Activated naive CD8-positive, alpha-beta T cell treated with anti-CD3 and anti-CD28 coated beads, Interleukin-2, amount 10 ng/mL, durations not matched to agents 7 days and 5 days (primary cell): Measurements from ENCODE around the gene CCS. TPM values are rescaled to one million over a fixed set of nuclear protein-coding genes. Genes with fewer than 3 reads are reported as not detected.
"Not testable (repeated sequence)": the region's sequence is repeated elsewhere in the genome, so short reads cannot be mapped to it uniquely, and the experiment has no call there.

Experiments used
- ATAC-seq: fragments of 150-1000 bp; cut with Tn5 transposase; one replicate; pipeline ENCODE4 v1.10.0; 2021; ENCODE audit warnings: low read depth, moderate library complexity
- POLR2A ChIA-PET: fragments of 350-600 bp; sonication (Branson Sonifier 250); formaldehyde crosslinking; loops from one replicate; lab custom pipeline; 2021; ENCODE audit warnings: antibody characterized with exemption; lab: Charles Lee
- DNase-seq: peaks from one replicate; pipeline ENCODE4 v3.0.0; 2021
- H3K27ac Mint-ChIP-seq: one replicate; pipeline ENCODE4 v1.8.0; 2022; ENCODE audit warnings: mild to moderate bottlenecking, mixed read lengths
- H3K27me3 Mint-ChIP-seq: one replicate; pipeline ENCODE4 v1.8.0; 2022; ENCODE audit warnings: mild to moderate bottlenecking, moderate library complexity, mixed read lengths
- H3K36me3 Mint-ChIP-seq: one replicate; pipeline ENCODE4 v1.8.0; 2021; ENCODE audit warnings: mild to moderate bottlenecking, mixed read lengths
- H3K4me1 Mint-ChIP-seq: one replicate; pipeline ENCODE4 v1.8.0; 2021; ENCODE audit warnings: mixed read lengths
- H3K4me3 Mint-ChIP-seq: one replicate; pipeline ENCODE4 v1.8.0; 2022; ENCODE audit warnings: mild to moderate bottlenecking, moderate library complexity, mixed read lengths
- H3K9me3 Mint-ChIP-seq: one replicate; pipeline ENCODE4 v1.8.0; 2021; ENCODE audit warnings: mixed read lengths
- total RNA-seq, 2 experiments: library from RNA; stranded (reverse); gene quantifications; one replicate each; pipeline ENCODE4 v1.2.3, GENCODE V29; 2021

Gene CCS, protein sequence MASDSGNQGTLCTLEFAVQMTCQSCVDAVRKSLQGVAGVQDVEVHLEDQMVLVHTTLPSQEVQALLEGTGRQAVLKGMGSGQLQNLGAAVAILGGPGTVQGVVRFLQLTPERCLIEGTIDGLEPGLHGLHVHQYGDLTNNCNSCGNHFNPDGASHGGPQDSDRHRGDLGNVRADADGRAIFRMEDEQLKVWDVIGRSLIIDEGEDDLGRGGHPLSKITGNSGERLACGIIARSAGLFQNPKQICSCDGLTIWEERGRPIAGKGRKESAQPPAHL
- total RNA-seq, result 10 to 100 TPM; 46.6 to 47.5 TPM

DNA sequence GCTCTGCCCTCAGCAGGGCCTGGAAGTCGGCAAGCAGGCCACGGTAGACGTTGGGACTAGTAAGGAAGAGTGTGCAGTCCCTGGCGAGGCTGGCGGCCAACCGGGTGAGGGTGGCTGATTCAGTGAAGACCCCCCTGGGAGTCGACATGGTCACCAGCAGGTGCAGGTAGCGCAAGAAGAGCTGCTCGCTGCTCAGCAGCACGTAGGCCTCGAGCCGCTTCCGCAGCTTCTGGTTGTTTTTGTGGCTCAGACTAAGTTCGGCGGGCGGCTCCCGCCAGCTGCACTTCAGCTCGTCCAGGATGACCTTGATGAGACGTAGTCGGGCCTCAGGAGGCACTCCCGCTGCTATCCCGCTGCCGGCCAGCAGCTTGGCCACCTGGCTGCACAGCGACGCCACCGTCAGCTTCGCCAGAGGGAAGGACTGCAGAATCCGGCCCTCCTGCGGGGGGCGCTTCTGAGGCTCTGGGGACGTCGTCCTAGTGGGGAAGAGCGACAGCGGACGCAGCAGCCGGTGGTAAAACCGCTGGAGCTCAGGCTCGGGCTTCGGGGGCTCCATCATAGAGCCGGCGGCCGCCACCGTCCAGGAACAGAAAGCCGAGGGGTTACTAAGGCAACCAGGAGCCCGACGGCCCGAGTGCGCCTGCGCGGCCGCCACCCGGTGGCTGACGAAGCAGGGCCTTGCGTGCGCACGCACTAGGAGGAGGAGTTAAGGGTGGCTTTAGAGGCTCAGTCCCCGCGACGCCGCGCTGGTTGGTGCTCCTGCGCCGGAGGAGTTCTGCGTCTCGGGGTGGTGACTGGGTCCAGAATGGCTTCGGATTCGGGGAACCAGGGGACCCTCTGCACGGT, at the start of gene CCS, which contains the start of gene CCDC87:
Gene CCS (plus strand): TSS at position 729 of the 846 bp plus-strand sequence. CDS start 77 bp downstream, at position 806.
Gene CCDC87 (minus strand): TSS at position 607 of the 846 bp plus-strand sequence. CDS start 48 bp downstream, at position 559.
- POLR2A ChIA-PET, result interaction anchor here (0.9 to 4.7 kb wide), 6 partner anchors 14 to 263 kb away, joined by 3 to 62 read pairs (median 3); partner anchors contain the start of genes RBM14 and RBM4B
- Mint-ChIP-seq H3K4me3 (peak within 1 kb of the TSS; percentile 97), H3K9me3 (no peaks in the 10 kb centered on the region), H3K27ac (peak within 1 kb of the TSS; percentile 96), H3K27me3 (peaks cover 3% of the 10 kb centered on the region), H3K36me3 (peaks cover 2% of the 10 kb centered on the region), H3K4me1 (peaks cover 24% of the 10 kb centered on the region)
- ATAC-seq (peak; percentile 97), DNase-seq (peak; percentile 99)

DNA sequence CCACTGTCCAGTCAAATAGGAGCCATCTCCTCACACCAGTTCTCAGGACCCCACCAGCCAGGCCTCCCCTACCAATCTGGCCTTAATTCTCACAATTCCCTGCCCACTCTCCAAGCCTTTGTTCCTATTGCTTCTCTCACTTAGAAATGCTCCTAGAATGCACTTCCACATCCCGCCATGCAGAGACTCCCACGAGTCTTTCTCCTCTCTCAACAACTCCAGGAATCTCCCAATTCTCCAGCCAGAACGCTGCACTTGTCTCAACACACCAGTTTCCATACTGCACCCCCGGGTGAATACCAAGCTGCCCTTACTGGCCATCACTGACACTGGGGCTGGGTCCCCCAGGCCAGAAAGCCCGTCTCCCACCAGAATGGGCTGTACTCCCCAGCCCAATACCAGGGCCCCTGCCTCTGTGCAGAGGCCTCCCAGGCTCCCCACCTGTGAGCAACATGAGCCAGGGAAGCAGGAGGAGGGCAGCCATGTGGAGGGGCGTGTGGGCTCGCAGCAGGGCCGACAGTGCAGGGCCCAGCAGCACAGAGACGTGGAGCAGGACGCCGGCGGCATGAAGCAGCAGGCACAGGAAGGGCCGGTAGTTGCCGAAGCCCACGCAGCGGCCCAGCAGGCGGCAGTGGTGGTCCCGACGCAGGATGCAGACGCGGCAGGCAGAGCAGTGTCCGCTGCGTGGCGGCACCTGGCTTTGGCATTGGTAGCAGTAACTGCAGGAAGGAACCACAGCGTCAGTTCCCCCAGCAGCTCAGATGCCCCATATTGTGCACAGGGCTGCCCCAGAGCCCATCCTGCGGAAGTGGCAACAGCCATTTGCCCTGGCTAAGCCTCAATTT, 49.5 kb upstream of the CCS start:
- peaks cover 25% of the 10 kb centered on the region for H3K4me1 Mint-ChIP-seq
- no peaks in the 10 kb centered on the region for H3K9me3 Mint-ChIP-seq
- peak overlapping the region; percentile 73 for H3K4me3 Mint-ChIP-seq
- ATAC-seq (peak; percentile 77), DNase-seq (peak; percentile 76)
- POLR2A ChIA-PET, result interaction anchor here (0.6 to 6.0 kb wide), 6 partner anchors 64 to 252 kb away, joined by 3 to 37 read pairs (median 4); partner anchors contain the start of genes DPP3, RBM14, RBM4 and RBM4B
- peaks cover 19% of the 10 kb centered on the region for H3K36me3 Mint-ChIP-seq
- H3K27ac Mint-ChIP-seq, result peak overlapping the region; percentile 90
- H3K27me3 Mint-ChIP-seq, result peaks cover under 1% of the 10 kb centered on the region

DNA sequence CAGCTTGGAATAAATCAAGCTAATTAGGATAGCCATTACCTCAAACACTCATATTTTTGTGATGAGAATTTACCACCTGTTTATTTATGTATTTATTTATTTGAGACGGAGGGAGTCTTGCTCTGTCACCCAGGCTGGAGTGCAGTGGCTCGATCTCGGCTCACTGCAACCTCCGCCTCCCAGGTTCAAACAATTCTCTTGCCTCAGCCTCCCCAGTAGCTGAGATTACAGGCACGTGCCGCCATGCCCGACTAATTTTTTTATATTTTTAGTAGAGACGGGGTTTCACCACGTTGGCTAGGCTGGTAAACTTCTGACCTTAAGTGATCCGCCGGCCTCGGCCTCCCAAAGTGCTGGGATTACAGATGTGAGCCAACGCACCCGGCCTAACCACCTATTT, 48.0 kb upstream of the CCS start:
- peak overlapping the region; percentile 65 for H3K27ac Mint-ChIP-seq
- H3K9me3 Mint-ChIP-seq, H3K27me3 Mint-ChIP-seq, DNase-seq, ATAC-seq: not testable (repeated sequence)
- peaks cover 25% of the 10 kb centered on the region for H3K4me1 Mint-ChIP-seq
- POLR2A ChIA-PET, result interaction anchor here (1.2 to 6.0 kb wide), 8 partner anchors 23 to 311 kb away, joined by 3 to 37 read pairs (median 8); partner anchors contain the start of genes CTSF, DPP3, PELI3 and RBM14
- peak overlapping the region; percentile 83 for H3K4me3 Mint-ChIP-seq
- peaks cover 19% of the 10 kb centered on the region for H3K36me3 Mint-ChIP-seq

DNA sequence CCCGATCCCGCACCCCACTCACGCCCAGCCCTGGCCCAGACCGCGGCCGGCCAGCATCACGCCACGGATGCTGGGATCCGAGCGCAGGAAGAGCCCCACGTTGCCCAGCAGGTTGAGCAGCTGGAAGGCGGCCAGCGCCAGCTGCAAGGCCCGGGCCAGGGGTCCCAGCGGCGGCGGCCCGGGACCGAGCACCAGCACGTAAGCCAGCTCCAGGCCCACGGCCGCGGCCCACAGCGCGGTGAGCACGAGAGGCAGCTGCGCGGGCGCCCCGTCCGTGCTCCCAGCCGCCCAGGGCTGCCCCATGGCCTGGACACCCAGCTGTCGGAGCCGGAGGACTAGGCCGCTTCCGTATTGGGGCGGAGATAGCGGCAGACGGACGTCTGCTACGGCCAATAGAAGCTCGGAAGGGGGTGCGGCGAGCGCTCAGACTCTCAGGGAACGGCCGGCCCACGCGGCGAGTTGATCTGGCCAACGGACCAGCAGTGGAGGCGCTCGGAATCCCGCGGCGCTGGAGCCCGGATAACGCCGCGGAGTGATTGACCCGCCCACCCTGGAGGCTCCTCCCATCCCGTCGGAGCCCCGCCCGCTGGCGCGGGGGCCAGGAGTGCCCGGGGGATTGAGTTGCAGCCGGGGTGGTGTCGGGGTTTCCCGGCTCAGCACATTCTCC, 47.2 kb upstream of the CCS start, which contains the start of gene ZDHHC24:
Gene ZDHHC24 (minus strand): TSS at position 348 of the 667 bp plus-strand sequence. CDS start 45 bp downstream, at position 303.
- Mint-ChIP-seq H3K4me3 (peak within 1 kb of the TSS; percentile 83), H3K27me3 (peaks cover 7% of the 10 kb centered on the region), H3K27ac (peak within 1 kb of the TSS; percentile 65), H3K9me3 (no peaks in the 10 kb centered on the region), H3K36me3 (peaks cover 19% of the 10 kb centered on the region), H3K4me1 (peaks cover 25% of the 10 kb centered on the region)
- POLR2A ChIA-PET, result interaction anchor here (0.5 to 6.0 kb wide), 17 partner anchors 9 to 310 kb away, joined by 3 to 37 read pairs (median 5); partner anchors contain the start of genes CTSF, DPP3, PELI3 and RBM14
- ATAC-seq (peak; percentile 86), DNase-seq (peak; percentile 90)

DNA sequence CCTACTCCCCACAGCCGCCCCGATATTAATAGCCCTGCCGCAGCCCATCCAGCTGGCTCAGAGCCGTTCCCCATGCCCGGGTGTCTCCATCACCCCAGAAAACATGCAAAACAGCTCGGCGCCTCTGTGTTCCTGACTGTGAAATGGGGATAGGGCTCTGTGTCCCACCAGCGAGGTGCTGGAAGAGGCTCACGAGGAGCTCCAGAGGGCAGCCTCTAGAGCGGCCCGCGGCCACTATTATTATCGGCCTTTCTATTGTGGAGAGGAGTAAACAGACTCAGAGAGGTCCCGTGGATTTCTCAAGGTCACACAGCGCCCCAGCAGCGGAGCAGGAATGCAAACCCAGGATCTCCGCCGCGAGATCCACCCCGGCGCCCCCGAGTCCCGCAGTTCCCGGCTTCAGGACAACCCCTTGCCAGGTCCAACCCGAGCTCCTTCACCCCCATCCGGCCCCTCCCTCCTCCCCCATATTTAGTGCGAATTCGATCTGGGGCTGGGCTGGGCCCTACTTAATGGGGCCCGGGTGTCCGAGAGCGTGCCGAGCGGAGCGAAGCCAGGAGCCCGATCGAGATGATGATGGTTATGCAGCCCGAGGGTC, 46.5 kb upstream of the CCS start, which contains the start of gene ACTN3:
Gene ACTN3 (plus strand): TSS at position 536 of the 598 bp plus-strand sequence. CDS start 35 bp downstream, at position 571.
- DNase-seq (no peak), ATAC-seq (no peak)
- peaks cover 7% of the 10 kb centered on the region for H3K27me3 Mint-ChIP-seq
- H3K36me3 Mint-ChIP-seq, result peaks cover 16% of the 10 kb centered on the region
- peak within 1 kb of the TSS; percentile 83 for H3K4me3 Mint-ChIP-seq
- POLR2A ChIA-PET, result interaction anchor here (0.5 to 6.0 kb wide), 17 partner anchors 9 to 310 kb away, joined by 3 to 37 read pairs (median 5); partner anchors contain the start of genes CTSF, DPP3, PELI3 and RBM14
- no peaks in the 10 kb centered on the region for H3K9me3 Mint-ChIP-seq
- H3K27ac Mint-ChIP-seq, result peak within 1 kb of the TSS; percentile 62
- H3K4me1 Mint-ChIP-seq, result peaks cover 24% of the 10 kb centered on the region

DNA sequence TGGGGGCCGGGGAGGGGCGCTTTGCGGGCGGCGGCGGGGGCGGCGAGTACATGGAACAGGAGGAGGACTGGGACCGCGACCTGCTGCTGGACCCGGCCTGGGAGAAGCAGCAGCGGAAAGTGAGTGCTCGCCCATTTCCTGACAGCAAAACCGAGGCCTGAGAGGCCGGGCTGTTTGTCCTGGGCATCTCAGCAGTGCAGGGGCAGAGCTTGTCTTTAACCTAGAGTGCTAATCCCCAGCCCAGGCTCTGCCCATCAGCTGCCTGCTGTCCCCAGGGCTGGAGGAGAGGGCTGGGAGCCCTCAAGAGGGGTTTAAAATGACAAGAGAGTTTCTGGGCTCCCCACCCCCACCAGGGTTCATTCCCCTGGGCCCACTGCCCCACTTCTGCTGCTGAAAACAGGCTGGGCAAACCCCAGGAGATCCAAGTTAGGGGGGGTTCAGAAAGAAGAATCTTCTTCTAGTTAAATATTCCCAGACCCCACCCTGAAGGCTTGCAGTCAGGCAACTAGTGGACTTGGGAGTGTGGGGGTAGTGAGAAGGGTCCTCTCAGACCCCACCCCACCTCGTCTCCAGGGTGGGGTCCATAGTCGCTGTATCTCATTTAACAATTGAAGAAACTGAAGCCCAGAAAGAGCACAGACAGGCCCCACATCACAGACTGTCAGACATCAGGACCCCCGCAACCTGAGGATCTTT, 45.9 kb upstream of the CCS start:
- peaks cover 11% of the 10 kb centered on the region for H3K36me3 Mint-ChIP-seq
- POLR2A ChIA-PET, result interaction anchor here (0.7 to 6.0 kb wide), 11 partner anchors 8 to 309 kb away, joined by 3 to 37 read pairs (median 5); partner anchors contain the start of genes CTSF, RBM14 and RBM4B
- H3K4me3 Mint-ChIP-seq, result peak overlapping the region; percentile 83
- H3K9me3 Mint-ChIP-seq, result no peaks in the 10 kb centered on the region
- H3K27ac Mint-ChIP-seq, result no peak overlapping the region
- ATAC-seq, result no peak
- peaks cover 21% of the 10 kb centered on the region for H3K4me1 Mint-ChIP-seq
- DNase-seq, result no peak
- peaks cover 7% of the 10 kb centered on the region for H3K27me3 Mint-ChIP-seq

DNA sequence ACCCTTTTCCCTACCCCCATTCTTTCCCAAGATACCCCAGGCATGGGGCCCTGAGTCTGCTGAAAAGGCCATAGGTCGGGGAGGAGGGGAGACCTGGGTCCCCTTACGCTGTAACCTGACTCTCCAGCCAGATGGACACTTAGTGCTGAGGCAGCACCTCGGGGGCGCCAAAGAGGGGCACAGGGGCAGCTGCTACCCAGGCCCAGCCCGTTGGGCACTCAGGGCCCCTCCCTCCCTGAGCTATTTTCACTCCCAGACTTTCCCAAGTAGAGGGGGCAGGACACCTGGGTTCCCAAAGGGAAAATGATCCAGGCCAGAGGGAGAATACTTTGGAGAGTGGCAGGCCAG, 45.3 kb upstream of the CCS start:
- Mint-ChIP-seq H3K27ac (no peak overlapping the region), H3K4me1 (peaks cover 18% of the 10 kb centered on the region), H3K4me3 (no peak overlapping the region), H3K36me3 (peaks cover 5% of the 10 kb centered on the region), H3K9me3 (no peaks in the 10 kb centered on the region), H3K27me3 (peaks cover 7% of the 10 kb centered on the region)
- POLR2A ChIA-PET, result interaction anchor here (6.0 kb wide), 1 partner anchor 130 kb away, joined by 37 read pairs; the partner anchor contains the start of gene RBM4B
- DNase-seq (no peak), ATAC-seq (no peak)

DNA sequence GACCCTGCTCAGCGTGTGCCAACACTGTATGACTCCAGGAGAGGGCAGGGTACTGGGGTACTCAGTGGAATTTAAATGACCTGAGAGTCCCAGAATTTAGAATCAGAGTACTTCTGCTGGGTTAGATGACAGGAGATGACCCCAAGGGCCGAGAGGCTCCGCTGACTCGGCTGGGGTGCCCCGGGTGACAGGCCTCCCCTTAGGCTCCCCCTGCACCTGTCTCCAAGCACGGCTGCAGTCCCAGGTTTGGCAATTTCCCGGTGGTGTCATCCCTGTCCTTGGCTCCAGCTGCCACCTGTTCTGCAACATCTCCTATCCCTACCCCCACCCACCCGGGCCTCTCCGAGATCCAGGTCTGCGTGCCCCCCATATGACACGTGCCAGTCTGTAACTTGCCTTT, 44.9 kb upstream of the CCS start:
- DNase-seq (no peak), ATAC-seq (no peak)
- POLR2A ChIA-PET, result no interaction called here
- Mint-ChIP-seq H3K9me3 (no peaks in the 10 kb centered on the region), H3K27ac (no peak overlapping the region), H3K36me3 (peaks cover 3% of the 10 kb centered on the region), H3K4me1 (peaks cover 17% of the 10 kb centered on the region), H3K27me3 (peaks cover 7% of the 10 kb centered on the region), H3K4me3 (no peak overlapping the region)

DNA sequence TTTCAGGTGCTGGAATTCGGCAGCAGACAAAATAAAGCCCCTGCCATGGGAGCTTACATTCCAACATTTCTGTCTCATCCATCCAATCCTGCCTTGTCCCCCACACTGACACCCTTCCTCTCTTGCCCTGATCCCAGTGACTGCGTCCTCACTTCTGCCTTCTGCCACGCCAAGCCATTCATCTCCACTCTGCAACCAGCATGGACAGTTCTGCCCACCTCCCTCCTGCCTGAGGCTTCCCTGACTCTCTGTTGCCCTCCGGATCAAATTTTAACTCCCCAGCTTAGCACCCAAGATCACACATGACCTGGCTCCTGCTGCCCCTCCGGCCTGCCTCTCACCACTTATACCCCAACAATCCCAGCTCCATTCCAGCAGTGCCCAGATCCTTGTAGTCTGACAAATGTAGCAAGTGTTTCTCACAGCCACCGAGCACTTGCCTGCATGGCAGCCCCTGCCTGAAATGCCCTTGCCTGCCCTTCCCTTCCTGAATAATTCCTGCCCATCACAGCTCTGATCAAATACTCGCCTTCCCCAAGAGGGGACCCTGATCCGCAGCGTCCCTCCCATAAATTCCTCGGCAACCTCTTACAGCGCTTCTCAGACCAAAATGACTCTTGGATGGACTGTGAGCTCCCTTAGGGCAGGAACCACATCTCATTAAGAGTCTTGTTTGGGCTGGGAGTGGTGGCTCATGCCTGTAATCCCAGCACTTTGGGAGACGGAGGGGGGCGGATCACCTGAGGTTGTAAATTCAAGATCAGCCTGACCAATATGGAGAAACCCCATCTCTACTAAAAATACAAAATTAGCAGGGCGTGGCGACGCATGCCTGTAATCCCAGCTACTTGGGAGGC, 44.0 kb upstream of the CCS start:
- ATAC-seq, result no peak
- H3K9me3 Mint-ChIP-seq, result no peaks in the 10 kb centered on the region
- peaks cover 9% of the 10 kb centered on the region for H3K4me1 Mint-ChIP-seq
- H3K4me3 Mint-ChIP-seq, result no peak overlapping the region
- peaks cover 7% of the 10 kb centered on the region for H3K27me3 Mint-ChIP-seq
- H3K36me3 Mint-ChIP-seq, result no peaks in the 10 kb centered on the region
- no peak for DNase-seq
- POLR2A ChIA-PET, result no interaction called here
- no peak overlapping the region for H3K27ac Mint-ChIP-seq

DNA sequence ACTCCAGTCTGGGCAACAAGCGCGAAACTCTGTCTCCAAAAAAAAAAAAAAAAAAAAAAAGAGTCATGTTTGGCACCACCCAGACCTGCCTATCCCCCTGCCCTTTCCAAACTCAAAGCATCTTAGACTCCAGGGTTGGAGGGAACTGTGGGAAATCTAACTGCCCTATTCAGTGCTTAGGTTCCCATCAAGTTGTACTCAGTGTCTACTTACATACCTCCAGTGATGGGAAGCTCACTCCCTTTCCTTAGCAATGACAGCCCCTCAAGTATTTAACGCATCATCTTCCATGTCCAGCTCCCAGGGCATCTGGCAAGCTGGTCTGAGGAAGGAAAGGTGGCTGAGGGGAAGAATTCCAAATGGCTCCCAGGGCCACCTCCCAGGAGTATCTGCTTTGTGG, 43.3 kb upstream of the CCS start:
- Mint-ChIP-seq H3K36me3 (no peaks in the 10 kb centered on the region), H3K27ac (no peak overlapping the region), H3K4me1 (peaks cover 4% of the 10 kb centered on the region), H3K9me3 (no peaks in the 10 kb centered on the region), H3K4me3 (no peak overlapping the region), H3K27me3 (peaks cover 7% of the 10 kb centered on the region)
- POLR2A ChIA-PET, result no interaction called here
- ATAC-seq (no peak), DNase-seq (no peak)
